Measurements from ENCODE around the gene EHMT2. TPM values are rescaled to one million over a fixed set of nuclear protein-coding genes. Genes with fewer than 3 reads are reported as not detected.

Gene EHMT2
- total and polyA plus RNA-seq, 2 of the 13 experiments (the other 11 are each of a cell fraction or from before 2014, with no cell fraction given), result 55.2 to 69.2 TPM

DNA sequence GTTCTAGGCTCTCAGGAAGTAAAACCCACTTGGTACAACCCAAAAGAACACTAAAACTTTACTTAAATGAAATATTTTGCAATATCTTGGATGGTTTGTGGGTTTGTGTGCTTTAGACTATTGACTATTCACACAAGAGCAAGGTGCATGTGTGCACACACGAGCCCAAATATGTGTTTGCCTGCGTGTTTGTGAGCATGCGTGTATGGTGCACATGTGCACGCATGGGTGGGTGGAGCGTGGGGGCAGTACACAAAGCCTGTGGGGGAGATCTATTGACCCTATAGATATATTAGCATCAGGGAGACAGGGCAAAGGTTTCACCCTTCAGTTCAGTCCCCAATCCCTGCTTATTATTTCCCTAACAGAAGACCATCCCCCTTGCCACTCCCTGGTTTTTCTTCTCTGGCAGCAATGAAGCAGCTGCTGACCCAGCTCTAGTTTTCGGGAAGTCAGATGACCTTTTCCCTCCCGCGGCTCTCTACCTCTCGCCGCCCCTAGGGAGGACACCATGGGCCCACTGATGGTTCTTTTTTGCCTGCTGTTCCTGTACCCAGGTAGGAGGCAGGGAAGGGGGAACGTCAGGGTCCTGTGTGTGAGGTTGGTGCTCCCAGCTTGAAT lies 29.9 kb upstream of the EHMT2 start, which contains the start of gene C2 (continued):
- TF ChIP-seq NONO (IDR thresholded peaks at IDR 0.05) (no peak), NONO (CRISPR knock-in tag; conservative IDR thresholded peaks at IDR 0.05) (peak; percentile 95), JUNB (CRISPR knock-in tag; IDR thresholded peaks at IDR 0.05; ENCODE audit: borderline replicate concordance) (no peak; the same call in 1 of the 2 replicates), KLF6 (CRISPR knock-in tag; IDR thresholded peaks at IDR 0.05) (peak; percentile 84), ATF7 (IDR thresholded peaks at IDR 0.05) (no peak), ATF7 (CRISPR knock-in tag; IDR thresholded peaks at IDR 0.05) (peak; percentile 63; the same call in 1 of the 2 replicates)
- TF ChIP-seq, protein P1, sequence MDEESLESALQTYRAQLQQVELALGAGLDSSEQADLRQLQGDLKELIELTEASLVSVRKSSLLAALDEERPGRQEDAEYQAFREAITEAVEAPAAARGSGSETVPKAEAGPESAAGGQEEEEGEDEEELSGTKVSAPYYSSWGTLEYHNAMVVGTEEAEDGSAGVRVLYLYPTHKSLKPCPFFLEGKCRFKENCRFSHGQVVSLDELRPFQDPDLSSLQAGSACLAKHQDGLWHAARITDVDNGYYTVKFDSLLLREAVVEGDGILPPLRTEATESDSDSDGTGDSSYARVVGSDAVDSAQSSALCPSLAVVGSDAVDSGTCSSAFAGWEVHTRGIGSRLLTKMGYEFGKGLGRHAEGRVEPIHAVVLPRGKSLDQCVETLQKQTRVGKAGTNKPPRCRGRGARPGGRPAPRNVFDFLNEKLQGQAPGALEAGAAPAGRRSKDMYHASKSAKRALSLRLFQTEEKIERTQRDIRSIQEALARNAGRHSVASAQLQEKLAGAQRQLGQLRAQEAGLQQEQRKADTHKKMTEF (CRISPR knock-in tag; IDR thresholded peaks at IDR 0.05), result peak; percentile 97
- TF ChIP-seq, protein P2, sequence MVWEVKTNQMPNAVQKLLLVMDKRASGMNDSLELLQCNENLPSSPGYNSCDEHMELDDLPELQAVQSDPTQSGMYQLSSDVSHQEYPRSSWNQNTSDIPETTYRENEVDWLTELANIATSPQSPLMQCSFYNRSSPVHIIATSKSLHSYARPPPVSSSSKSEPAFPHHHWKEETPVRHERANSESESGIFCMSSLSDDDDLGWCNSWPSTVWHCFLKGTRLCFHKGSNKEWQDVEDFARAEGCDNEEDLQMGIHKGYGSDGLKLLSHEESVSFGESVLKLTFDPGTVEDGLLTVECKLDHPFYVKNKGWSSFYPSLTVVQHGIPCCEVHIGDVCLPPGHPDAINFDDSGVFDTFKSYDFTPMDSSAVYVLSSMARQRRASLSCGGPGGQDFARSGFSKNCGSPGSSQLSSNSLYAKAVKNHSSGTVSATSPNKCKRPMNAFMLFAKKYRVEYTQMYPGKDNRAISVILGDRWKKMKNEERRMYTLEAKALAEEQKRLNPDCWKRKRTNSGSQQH (CRISPR knock-in tag; IDR thresholded peaks at IDR 0.05; ENCODE audit: low read depth), result peak; percentile 93; the same call in 1 of the 2 replicates
- TF ChIP-seq, protein P3, sequence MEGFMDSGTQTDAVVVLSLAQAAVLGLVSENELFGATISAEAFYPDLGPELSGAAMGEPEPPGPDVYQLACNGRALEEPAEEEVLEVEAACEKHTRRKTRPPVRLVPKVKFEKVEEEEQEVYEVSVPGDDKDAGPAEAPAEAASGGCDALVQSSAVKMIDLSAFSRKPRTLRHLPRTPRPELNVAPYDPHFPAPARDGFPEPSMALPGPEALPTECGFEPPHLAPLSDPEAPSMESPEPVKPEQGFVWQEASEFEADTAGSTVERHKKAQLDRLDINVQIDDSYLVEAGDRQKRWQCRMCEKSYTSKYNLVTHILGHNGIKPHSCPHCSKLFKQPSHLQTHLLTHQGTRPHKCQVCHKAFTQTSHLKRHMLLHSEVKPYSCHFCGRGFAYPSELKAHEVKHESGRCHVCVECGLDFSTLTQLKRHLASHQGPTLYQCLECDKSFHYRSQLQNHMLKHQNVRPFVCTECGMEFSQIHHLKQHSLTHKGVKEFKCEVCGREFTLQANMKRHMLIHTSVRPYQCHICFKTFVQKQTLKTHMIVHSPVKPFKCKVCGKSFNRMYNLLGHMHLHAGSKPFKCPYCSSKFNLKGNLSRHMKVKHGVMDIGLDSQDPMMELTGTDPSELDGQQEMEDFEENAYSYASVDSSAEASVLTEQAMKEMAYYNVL (CRISPR knock-in tag; IDR thresholded peaks at IDR 0.05; ENCODE audit: borderline replicate concordance), result peak; percentile 79; the same call in 1 of the 2 replicates

All from HepG2 (cell line).